HG03432 (cell line): ENCODE results near the gene PAQR9.

ENCODE experiments used
- ATAC-seq: cut with Tn5 transposase; IDR thresholded peaks from one replicate; pipeline ENCODE4 v1.9.1; 2021; ENCODE audit warnings: mild to moderate bottlenecking, moderate library complexity; ENCODE audit not compliant: unreplicated experiment

The PAQR9 gene

DNA sequence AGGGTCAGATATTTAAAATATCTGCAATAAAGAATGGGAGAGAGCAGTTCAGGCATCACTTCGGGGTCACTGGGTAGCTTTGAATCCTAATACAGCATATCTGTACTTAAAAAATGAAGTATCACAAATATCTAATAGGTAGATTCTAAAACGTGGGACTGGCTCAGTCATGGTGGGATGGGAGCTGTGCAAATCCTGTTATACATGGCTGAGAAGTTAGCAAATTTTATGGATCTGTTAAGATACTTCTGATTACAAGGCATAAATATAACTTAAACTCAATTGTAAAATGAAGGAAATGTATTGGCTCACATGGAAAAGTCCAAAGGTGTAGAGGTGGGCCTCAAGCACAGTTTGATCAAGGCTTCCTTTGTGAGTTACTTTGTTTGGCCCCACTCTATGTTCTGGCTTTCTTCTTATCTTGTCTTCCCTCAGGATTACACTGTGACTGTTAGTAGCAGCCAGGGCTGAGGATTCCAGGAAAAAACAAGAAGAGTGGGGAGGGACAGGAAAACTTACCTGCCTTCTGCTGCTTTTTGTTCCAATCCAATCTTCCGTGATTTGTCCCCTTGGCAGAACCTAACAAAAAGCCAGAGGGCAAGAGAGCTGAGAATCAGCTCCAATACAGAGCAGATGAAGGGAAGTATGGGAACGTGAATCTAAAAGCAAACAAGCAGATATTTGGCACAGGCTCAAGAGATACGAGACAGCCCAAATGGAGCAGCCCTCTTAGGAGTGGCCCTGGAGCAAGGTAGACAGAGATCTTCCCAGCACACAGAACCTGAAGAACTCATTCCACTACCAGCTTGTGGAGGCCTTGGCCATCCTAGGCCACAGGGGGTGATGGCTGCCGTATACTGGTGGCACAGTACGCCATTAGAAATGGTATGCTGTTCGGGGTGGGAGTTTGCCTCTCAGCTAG is 10.9 kb downstream of the PAQR9 start:
- ATAC-seq: no peak

- ATAC-seq: no peak
Observed at GRCh38 chr3:142951794-142952193, 11.7 kb downstream of the PAQR9 start.

GRCh38 chr3:142950972-142951371 is 12.5 kb downstream of the PAQR9 start:
- no peak for ATAC-seq

DNA sequence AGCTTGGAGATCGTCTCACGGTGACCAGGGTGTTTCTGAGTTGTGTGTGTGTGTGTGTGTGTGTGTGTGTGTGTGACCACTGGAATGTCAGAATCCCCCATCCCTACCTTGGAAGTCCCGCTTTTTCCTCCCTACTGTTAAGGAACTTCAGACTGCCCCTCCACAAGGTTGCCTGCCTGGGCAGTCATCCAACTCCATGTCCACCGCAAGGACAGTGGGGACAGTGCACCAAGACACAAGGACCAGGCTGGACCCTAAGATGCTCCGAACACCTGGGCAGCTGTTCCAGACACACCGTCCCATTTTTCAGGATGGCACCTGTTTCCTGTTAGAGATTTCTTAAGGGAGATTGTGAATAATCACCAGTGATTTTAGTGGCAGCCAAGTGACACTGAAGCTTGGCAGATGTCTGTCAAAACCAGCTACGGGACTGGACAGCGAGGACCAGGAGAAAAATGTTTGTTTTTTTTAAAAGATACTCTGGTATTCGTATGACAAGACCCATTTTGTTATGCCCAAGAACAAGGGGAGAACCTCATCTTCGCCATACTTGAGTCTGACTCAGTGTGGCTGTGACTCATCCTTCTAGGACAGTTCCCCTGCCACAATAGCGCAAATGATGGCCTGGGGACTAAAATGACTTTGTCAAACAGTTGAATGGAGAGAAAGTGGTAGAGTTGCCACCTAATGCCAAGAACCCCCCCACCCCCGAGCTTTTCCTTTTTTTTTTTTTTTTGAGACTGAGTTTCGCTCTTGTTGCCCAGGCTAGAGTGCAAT is 15.5 kb downstream of the PAQR9 start:
- no peak for ATAC-seq

DNA sequence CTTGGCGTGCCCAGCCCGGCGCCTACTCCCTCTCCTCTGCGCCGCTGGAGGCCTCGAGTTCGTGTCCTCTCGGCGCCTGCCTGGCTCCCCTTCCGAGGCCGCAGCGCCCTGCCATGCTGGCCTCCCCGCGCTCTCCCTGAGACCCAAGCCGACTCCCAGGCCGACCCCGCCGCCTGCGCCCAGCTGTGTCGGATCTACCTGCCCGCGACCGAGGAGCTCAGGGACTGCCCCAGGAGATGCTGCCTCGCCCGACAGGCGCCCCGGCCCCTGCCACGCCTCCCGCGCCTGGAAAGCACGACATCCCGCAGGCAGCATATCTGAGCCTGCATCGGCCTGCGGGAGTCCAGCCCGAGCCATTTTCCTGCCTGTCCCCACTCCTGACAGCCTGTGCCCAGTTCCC is 16.1 kb downstream of the PAQR9 start:
- no peak for ATAC-seq

DNA sequence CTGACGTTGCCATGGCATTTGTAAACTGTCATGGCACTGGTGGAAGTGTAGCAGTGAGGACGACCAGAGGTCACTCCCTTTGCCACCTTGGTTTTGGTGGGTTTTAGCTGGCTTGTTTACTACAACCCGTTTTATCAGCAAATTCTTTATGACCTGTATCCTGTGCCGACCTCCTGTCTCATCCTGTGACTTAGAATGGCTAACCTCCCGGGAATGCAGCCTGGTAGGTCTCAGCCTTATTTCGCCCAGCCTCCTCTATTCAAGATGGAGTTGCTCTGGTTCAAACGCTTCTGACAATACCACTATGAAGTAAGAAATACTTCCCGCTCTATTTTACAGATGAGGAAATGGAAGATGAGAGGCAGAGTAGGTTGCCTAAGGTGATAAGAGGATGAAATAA is 16.6 kb downstream of the PAQR9 start:
- no peak for ATAC-seq

DNA sequence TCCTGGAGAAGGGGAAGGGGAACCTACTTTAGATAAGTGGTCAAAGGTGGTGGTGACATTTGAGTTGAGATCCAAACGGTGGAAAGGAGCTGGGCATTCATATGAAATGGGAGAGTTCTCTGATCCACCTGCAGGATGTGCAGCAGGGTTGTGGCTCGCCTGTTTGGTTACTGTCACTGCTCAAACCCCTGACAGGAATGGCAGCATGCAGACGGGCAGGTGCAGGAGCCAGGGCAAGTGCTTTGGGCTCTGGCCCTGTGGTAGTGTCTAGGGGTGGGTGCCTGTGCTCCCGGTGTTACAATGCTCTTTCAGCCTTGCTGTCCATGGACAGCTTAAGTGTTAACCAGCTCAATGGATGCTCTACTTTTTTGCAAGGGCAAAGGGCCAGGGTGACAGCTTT is 18.5 kb downstream of the PAQR9 start:
- no peak for ATAC-seq

GRCh38 chr3:142944342-142944741 is 19.1 kb downstream of the PAQR9 start:
- ATAC-seq: peak; percentile 51

- ATAC-seq: no peak
Observed at GRCh38 chr3:142943870-142944269, 19.6 kb downstream of the PAQR9 start.

- no peak for ATAC-seq
Observed at GRCh38 chr3:142943349-142943748, 20.1 kb downstream of the PAQR9 start.

GRCh38 chr3:142941373-142942123 is 21.9 kb downstream of the PAQR9 start:
- ATAC-seq: no peak

DNA sequence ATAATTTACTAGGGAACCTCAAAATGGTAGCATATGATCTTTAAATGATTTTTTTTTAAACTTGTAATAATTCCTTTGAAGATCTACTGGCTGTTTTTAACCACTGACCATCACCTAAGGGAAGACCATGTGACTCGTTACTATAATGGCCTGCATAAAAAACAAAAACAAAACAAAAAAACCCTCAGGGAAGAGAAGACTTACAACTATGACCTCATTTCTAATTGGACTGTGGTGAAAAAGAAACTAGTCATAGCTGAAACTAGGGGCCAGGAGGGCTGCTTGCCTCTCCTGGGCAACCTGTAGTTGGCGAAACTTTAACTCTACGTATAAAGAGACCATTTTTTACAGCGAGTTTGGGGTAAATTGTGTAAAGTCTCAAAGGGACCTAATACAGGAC is 23.0 kb downstream of the PAQR9 start:
- ATAC-seq: peak; percentile 69

- no peak for ATAC-seq
Observed at GRCh38 chr3:142940000-142940399, 23.5 kb downstream of the PAQR9 start.

DNA sequence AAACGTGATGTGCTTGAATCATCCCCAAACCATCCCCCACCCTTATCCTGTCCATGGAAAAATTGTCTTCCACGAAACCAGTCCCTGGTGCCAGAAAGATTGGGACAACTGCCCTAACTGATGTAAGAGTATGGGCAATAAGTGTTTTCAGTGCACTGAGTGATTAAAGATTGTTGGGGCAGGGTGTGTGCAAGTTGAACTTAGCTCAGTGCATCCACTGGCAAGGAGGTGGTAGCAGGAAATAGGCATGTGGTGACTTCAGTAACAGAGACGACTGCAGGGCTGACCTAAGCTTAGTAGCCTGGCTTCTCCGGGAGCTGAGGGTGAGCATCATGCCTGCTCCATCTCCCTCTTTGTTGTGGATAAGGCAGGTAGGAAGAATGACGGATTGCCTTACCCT is 27.5 kb downstream of the PAQR9 start:
- no peak for ATAC-seq

- no peak for ATAC-seq
Observed at GRCh38 chr3:142934887-142935269, 28.6 kb downstream of the PAQR9 start.

DNA sequence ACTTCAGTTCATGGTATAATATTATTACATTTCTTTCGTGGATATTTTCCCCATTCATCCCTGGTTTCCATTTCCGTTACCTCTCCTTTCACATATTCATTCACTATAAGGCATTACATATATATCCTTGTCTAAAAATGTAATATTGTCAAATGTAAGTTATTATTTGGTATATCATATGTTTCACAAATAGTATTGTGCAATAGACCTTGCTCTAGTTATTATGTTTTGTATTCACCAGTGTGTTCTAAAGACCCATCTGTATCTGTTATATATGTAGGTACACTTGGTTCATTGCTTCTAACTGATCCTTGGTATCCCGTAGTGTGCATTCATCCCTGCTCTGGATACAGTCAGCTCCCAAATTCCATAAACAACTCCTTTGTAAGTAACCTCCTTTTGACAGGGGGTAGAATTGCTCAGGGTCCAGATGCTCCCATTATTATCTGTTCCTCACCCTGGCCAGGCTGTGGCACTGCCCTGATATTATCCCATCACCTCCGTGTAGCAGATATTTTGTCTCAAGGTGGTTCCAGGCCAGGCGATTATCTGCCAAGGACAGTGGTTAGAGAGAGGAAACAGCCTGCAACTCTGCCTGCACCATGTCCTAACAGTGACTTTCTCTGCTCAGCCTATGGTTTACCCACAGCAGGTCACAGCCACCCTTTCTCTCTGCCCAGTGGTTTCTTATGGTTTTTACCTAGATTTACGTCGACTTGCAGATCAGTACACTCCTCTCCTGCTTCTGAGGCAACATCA is 29.2 kb downstream of the PAQR9 start:
- ATAC-seq: no peak

GRCh38 chr3:142931222-142931621 is 32.3 kb downstream of the PAQR9 start:
- ATAC-seq: peak; percentile 93

DNA sequence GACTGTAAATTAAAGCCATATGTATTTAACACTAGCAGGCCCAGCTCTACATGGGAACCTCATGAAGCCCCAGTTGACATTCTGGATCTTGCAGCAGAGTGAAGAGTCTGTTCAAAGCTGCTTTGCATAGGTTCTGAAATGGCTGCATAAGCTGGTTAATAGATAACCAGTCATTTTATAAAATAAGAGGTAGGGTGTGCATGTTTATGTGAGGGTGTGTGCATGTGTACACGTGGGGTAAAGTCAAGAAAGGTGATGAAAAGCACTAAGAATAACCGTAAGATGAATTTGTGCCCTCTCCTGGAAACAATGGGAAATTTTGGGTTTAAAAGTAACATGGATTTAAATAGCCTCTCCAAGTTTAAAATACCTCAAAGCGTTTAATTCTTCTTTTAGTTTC is 33.0 kb downstream of the PAQR9 start:
- ATAC-seq: no peak

- ATAC-seq: no peak
Observed at GRCh38 chr3:142929890-142930289, 33.6 kb downstream of the PAQR9 start.

DNA sequence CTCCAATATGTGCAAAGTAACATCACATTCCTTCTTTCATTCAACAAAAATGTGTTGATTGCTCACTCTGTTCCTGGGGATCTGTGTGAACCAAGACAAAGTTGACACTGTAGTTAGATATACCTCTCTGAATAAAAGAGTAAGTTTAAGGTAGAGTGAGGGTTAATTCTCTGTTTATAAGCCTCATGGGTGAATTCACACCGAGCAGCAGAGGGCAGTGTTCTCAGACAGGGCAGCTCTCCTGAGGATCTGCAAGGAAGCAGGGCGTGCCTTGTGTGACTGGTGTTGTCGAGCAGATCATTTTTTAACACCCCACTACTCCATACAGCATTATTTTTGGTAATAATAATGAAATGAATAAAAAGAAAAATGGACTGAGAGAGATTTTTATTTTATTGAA is 34.4 kb downstream of the PAQR9 start:
- ATAC-seq: peak; percentile 74
